22Rv1 (cell line): ENCODE data around the gene DNMBP.

Experiments used
- CTCF ChIP-seq: fragments of 450-650 bp; IDR thresholded peaks from 2 replicates; pipeline ENCODE4 v1.5.1; 2017; ENCODE audit warnings: mild to moderate bottlenecking
- ZFX ChIP-seq: fragments of 450-650 bp; IDR thresholded peaks from 2 replicates; pipeline ENCODE4 v1.6.1; 2017; ENCODE audit warnings: antibody characterized with exemption, borderline replicate concordance

- TF ChIP-seq CTCF (no peak), ZFX (no peak)
Observed at GRCh38 chr10:99938563-99938962, 71.2 kb downstream of the DNMBP start.
